HG03103 (cell line): ENCODE results near the gene WDR91.

Experiments used
- ATAC-seq: cut with Tn5 transposase; IDR thresholded peaks from one replicate; pipeline ENCODE4 v1.9.1; 2021; ENCODE audit warnings: low read depth; ENCODE audit not compliant: unreplicated experiment

Gene WDR91

DNA sequence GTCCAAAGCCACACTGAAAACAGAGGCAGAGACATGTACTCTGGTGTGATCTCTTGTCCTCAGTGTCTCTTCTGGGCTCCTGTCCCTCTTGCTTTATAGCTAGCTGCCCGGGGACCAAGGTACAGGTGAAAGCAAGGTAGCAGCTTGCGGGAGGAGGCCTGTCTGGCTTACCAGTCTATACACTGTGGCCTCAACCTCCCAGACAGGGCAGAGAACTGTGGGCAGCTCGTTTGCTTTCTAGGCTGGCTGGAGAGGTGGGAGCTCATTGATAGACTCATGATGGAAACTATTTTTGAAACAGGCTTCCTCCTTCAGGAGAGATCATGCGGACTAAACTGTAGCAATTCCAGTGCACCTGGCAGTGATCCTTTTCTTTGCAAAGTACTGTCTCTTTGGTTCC lies 45.5 kb downstream of the WDR91 start:
- ATAC-seq: no peak

DNA sequence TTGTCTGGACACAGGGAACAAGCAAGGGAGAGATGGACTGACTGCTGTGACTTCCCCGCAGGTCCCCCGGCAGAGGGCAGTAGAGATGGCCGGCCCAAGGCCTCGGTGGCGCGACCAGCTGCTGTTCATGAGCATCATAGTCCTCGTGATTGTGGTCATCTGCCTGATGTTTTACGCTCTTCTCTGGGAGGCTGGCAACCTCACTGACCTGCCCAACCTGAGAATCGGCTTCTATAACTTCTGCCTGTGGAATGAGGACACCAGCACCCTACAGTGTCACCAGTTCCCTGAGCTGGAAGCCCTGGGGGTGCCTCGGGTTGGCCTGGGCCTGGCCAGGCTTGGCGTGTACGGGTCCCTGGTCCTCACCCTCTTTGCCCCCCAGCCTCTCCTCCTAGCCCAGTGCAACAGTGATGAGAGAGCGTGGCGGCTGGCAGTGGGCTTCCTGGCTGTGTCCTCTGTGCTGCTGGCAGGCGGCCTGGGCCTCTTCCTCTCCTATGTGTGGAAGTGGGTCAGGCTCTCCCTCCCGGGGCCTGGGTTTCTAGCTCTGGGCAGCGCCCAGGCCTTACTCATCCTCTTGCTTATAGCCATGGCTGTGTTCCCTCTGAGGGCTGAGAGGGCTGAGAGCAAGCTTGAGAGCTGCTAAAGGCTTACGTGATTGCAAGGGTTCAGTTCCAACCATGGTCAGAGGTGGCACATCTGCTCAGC lies 46.8 kb downstream of the WDR91 start:
- no peak for ATAC-seq

DNA sequence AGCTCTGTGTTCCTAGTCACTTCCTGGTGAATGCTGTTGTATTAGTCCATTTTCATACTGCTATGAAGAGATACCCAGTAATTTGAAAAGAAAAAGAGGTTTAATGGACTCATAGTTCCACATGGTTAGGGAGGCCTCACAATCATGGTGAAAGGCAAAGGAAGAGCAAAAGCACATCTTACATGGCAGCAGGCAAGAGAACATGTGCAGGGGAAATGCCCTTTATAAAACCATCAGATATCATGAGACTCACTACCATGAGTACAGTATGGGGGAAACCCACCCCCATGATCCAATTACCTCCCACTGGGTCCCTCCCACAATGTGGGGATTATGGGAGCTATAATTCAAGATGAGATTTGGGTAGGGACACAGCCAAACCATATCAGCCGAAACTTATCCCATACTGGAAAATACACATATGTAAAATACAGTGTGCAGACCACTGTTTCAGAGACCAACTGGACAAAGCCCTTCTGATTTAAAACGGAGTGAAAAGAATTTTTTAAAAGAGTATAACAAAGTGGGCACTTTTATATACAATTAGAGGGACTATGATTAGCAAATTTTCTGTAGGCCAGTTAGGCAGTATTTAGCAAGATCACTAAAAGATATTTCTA lies 48.8 kb downstream of the WDR91 start:
- ATAC-seq: no peak

DNA sequence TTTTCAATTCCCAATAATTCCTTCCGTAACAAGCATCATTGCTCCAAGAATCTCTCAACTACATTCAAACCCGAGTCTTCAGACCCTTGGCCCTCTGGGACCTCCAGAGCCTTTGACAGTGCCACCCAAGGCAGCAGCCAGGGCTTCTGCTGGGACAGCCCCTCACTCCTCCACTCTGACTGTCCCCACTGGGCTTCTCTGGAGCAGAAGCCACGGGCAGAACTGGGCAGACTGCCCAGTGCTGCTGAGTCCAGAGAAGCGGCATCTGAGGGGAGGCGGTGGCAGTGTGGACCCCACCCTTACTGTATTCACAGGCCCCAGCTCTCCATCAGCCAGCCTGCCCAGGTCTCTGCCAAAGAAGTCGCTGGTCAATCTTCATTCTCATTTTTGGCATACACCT lies 49.7 kb downstream of the WDR91 start:
- ATAC-seq: no peak

DNA sequence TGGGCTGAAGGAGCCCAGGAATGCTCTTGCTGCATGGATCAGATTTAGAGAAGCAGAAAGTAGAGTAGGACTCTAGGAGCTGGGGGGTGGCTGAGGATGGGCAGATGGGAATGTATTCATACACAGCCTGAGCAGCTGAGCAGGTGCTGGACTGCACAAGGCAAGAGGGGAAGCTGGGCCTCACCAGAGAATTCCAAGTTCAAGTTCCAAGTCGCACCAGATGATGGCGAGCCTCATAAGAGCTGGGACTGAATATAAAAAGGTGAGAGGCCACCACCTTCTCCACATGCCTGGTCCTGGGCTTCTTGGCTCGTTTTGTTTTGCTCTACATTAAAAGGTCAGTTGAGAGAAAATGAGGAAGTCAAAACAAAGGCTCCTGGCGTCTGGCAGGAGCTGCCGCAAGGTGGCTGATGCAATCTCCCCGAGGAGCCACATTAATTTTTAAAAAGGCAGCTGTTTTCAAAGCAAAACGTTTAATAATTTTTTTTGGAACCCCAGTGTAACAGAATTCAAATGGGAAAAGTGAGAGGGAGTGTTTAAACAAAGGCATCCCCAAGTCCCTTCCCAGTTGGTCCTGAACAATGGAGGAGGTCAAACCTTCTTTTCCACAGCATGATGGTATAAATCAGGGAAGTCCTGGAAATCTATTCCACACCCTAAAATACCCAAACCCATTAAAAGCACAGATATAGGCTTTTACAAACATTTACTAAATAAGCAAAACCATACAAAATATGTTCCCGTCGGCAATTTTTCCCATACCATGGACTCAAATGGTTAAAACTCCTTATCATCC lies 50.3 kb downstream of the WDR91 start:
- ATAC-seq: no peak

DNA sequence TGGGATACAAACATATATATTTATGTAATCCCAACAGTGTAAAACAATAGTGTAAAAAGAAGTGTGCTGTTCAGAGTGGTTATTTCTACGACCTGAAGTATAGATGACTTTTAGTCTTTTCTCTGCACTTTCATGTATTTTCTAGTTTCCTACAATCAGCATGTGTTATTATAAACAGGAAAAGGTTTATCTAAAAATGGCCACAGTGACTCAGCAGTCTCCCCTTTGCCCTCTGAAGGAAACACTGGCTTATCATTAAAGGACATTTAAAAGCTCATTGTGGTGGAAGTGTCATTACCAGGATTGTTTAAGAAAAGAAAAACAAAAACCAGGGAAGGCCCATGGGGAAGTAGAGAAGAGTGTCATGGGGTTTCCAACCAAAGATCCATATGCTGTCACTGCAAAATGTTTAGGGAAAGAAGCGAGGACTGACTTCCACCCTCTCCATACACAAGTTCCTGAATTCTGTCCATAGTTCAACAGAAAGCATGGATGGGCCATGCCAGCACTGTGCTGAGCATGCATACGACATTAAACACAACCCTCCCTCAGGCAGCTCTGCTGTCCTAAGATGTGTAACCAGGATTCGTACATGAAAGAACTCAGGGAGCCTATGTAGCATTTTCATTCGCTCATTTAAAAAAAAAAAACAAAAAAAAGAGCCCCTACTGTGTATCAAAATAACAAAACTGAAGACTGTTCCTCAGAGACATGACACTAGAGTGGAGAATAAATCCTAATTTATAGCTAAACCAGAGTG lies 51.0 kb downstream of the WDR91 start:
- no peak for ATAC-seq

DNA sequence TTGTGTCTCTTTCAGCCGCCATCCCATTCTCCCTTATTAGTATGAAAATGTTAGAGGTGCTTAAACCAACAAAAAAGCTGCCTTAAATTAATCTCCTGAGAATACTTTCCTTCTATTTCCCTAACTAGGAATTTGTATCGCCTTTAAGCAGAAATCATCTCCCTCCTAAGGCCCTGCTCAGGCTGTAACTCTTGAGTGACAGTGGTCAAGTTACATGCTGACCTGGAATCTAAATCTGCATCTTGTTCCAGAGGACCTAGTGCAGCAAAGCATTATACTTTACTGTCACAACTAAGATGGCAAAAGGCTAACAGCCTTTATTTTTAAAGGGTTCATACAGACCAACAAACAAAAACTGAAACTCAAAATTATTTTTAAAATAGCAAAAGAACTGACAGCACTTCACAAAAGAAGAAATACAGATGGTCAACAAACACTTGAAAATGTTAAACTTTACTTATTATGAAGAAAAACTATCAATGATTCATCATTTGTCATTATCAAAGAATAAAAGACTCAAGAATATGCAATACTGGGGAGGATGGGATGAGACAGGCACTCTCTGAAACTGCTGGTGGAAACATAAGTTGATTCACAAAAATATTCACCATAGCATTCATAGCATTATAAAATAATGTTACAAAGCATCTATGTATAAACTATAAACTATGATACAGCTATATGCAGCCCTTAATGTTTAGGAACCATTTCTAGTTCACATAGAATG lies 51.8 kb downstream of the WDR91 start:
- no peak for ATAC-seq

DNA sequence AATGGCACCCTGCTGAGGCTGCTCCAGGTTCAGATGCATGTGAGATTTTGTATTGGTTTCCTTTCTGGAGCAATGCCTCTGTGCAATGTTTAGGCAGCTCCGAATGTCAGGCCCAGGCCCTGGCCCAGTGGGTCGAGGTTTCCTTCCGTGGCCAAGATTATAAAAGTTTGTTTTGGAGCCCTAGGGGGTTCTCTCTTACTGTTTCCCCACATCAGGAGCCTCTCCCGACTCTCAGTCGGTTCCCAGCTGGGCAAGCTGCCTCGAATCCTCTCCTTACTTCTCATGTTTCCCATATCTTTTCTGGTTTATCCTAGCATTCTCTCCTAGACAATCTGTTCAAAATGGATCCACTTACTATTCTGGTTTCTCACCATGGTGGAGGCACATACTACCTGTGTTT lies 52.5 kb downstream of the WDR91 start:
- ATAC-seq: no peak

DNA sequence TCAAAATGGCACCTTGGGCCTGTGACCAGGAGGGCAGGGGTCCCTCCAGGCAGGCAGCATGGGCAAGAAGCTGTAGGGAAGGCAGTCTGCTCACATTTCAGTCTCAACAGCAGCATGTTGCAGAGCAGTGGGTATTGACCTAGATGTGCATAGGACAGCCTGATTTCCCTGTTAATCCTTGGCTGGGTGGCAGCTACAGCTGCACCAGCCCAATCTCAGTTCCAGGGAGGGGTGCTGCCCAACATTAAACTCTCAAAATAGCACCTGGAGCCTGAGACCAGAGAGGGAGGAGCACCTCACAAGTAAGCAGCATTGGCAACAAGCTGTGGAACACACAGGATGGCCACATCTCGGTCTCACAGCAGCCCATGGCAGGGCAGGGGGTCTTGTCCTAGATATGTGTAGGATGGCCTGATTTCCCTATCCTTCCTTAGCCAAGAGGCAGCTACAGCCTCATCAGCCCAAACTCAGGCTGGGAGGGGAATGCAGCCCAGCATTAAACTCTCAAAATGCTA lies 53.1 kb downstream of the WDR91 start:
- no peak for ATAC-seq

DNA sequence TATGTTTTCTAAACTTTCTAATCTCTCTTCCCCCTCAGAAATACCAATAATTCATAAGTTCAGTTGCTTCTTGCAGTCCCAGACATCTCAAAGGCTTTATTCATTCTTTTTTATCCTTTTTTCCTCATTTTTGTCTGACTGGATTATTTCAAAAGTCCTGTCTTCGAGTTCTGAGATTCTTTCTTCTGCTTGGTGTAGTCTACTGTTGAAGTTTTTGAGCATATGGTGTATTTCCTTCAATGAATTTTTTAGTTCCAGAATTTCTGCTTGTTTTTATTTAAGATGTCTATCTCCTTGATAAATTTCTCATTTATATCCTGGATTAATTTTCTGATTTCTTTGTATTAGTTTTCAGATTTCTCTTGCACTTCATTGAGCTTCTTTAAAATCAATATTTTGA lies 55.0 kb downstream of the WDR91 start:
- ATAC-seq: no peak

DNA sequence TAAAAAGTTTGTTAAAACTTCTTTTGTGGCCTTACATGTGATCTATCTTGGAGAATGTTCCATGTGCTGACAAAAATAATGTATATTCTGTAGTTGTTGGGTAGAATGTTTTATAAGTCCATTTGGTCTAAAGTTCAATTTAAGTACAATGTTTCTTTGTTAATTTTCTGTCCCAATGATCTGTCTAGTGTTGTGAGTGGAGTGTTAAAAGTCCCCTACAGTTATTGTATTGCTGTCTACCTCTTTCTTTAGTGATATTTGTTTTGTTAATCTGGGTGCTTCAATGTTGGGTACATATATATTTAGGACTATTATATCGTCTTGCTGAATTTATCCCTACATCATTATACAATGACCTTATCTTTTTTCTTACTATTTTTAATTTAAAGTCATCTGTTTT lies 56.6 kb downstream of the WDR91 start:
- ATAC-seq: no peak

DNA sequence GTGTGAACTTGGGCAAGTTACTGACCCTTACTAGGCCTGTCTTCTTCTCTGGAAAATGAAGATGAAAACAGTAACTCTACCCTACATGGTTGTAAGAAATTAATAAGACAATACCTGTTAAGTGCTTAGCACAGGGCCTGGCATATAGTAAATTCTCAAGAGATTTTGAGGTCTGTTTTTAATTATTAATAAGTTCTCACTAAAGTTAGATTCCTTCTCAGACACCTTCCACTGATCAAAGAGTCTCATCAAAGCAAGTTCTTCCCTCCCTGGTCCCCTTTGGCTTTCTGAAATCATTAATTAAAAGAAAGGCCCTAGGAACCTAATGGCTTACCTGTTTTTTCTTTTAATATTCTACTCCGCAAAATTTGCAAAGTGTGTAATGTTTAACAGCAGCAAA lies 58.9 kb downstream of the WDR91 start:
- ATAC-seq: no peak

DNA sequence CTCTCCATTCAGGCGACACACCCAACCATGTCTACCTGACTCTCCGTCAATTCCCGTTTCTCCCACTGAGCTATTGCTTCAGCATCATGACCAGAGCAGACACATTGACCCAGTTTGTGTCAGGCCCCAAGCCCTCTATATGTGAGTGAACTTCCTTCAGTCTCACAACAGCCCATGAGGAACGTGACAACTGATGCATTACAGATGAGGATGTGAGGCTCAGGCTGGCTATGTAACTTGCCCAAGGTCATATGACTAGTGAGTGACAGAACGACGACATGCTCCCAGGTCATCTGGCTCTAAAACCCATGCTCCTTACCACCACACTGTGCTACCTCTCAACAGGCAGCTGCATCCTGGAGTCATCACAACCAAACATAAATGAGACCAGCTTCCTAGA lies 59.8 kb downstream of the WDR91 start:
- ATAC-seq: no peak

DNA sequence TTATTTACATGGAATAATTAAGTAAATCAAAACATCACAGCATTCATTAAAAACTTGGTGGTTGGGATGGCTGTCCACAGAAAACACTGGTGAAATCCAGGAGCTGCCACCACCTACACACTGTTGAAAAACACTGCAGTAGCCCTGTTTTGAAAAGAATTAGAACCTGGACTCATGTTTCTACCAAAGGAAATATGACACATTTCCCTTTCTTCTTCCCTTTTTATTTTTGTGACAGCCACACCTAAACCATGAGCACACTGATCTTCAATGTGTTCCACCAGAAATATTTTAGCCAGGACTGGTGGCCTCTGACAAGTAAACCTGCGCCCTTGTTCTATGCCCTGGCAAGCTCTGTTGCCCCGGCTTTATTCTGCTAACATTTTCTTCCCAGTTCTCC lies 60.2 kb downstream of the WDR91 start:
- ATAC-seq: no peak

DNA sequence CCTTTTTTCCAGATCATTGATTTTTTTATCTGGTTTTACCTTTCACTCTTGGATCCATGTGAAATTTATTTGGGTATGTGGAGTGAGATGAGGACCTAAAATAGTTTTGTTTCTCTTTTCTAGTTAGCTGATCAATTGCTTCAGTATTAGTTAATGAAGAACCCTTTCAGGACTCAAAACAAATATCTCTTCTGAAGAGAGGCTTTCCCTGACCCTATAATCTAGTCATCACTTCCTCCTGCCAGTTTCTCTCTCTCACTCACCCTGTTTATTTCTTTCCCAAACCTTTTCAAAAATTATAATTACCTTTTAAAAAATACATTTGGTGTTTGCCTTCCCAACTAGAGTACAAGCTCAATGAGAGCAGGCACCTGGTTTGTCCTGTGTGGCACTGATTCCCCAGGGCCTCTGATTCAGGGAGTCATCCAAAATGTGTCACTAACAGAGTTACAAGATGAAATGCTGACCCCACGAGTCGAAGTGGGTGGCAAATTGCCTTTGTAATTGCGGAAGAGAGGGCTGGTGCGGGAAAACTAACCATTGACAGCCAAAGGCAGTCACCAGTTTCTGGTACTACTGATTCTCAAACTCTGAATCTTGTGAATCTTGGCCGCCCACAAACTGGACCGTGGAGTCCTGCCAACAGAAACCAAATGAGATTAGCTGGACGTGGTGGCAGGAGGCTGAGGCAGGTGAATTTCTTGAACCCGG lies 61.1 kb downstream of the WDR91 start:
- ATAC-seq: no peak

DNA sequence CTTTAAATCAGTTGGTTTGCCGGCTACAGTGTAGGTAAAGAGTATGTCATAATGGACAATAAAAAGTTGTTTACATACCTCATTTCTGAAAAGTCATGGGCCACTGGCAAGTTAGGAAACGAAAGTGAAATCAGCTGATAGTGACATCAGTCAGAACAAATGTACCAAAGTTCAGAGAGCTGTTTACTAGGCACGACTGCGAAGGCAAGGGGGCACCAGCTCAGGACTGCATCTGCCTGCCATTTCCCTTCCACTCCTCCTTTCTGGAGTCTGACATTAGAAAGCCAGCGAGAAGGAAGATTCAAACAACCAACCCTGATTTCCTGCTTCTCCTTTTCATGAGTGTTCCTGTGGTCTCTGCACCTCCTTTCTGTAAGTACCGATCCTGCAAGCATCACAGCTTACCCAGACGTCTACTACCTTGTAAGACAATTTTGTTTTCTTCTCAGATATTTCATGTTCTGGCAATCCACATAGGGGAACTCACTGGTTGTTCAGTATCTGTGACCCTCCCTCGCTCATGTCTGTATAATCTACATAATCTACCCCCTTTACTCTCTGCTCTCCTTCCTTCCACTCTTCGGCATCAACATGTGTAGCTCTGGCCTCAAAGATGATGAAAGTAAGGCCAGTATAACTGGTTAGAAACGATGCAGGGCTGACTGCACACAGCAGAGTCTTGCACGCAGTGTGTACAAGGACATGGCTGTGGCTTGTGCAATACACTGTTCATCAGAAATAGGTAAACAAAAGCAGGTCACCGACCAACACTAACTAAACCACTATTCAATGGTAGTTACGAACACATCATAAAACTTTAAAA lies 63.2 kb downstream of the WDR91 start, which contains the start of gene TMEM140:
Gene TMEM140, plus strand, starts transcription at position 174 of the 823 bp plus-strand sequence. CDS start 16,370 bp downstream, outside the sequence.
- peak; percentile 57 for ATAC-seq

DNA sequence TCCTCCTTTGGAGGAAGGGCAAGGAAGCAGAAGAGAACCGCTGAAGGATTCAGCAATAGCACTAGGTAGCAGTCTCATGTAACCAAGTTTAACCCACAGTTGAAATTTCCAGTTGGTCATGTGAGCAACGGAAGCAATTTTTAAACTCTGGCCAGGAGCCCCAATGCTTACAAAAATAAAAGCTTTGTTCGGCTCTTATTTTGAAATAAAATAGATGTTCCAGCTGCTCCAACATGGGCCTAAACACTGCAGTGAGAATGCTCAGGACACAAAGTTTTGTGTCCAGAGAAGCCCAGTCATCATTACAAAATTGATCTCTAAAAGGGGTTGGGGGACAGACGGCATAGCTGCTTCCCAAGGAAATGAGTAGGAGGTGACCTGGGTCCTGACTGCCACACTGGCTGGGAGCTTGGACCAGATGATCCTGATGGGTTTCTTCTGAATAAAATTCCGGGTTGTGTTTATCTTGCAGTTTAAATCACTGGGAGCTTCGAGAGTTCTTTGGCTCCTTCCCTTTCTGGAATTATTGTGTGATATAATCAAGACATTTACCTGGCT lies 63.9 kb downstream of the WDR91 start:
- ATAC-seq: no peak
